ENCODE results near the gene MALRD1. TPM values are rescaled to one million over a fixed set of nuclear protein-coding genes. Genes with fewer than 3 reads are reported as not detected.

MALRD1 gene
- total and polyA plus RNA-seq, 2 of the 8 experiments (the other 6 are each of a cell fraction or from before 2014, with no cell fraction given): 0.32 to 0.35 TPM

DNA sequence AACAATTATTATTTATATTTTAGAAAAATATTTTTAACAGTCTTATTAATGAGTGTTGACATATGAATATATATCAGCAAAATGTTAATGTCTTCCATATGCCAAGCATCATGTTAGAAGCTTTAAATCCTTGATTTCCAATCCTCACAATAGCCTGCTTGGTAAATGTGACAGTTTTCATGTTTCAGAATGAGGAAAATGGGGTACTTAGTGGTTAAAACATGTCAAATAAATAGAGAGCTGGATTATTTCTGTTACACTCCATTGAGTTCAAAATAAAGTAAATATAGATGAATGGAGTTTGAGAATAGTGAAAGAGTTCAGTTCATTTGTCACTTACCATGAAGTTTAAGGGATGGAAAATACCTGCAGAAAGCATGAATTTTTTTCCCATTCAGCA, 377.4 kb downstream of the MALRD1 start (continued):
- TF ChIP-seq, protein P1, sequence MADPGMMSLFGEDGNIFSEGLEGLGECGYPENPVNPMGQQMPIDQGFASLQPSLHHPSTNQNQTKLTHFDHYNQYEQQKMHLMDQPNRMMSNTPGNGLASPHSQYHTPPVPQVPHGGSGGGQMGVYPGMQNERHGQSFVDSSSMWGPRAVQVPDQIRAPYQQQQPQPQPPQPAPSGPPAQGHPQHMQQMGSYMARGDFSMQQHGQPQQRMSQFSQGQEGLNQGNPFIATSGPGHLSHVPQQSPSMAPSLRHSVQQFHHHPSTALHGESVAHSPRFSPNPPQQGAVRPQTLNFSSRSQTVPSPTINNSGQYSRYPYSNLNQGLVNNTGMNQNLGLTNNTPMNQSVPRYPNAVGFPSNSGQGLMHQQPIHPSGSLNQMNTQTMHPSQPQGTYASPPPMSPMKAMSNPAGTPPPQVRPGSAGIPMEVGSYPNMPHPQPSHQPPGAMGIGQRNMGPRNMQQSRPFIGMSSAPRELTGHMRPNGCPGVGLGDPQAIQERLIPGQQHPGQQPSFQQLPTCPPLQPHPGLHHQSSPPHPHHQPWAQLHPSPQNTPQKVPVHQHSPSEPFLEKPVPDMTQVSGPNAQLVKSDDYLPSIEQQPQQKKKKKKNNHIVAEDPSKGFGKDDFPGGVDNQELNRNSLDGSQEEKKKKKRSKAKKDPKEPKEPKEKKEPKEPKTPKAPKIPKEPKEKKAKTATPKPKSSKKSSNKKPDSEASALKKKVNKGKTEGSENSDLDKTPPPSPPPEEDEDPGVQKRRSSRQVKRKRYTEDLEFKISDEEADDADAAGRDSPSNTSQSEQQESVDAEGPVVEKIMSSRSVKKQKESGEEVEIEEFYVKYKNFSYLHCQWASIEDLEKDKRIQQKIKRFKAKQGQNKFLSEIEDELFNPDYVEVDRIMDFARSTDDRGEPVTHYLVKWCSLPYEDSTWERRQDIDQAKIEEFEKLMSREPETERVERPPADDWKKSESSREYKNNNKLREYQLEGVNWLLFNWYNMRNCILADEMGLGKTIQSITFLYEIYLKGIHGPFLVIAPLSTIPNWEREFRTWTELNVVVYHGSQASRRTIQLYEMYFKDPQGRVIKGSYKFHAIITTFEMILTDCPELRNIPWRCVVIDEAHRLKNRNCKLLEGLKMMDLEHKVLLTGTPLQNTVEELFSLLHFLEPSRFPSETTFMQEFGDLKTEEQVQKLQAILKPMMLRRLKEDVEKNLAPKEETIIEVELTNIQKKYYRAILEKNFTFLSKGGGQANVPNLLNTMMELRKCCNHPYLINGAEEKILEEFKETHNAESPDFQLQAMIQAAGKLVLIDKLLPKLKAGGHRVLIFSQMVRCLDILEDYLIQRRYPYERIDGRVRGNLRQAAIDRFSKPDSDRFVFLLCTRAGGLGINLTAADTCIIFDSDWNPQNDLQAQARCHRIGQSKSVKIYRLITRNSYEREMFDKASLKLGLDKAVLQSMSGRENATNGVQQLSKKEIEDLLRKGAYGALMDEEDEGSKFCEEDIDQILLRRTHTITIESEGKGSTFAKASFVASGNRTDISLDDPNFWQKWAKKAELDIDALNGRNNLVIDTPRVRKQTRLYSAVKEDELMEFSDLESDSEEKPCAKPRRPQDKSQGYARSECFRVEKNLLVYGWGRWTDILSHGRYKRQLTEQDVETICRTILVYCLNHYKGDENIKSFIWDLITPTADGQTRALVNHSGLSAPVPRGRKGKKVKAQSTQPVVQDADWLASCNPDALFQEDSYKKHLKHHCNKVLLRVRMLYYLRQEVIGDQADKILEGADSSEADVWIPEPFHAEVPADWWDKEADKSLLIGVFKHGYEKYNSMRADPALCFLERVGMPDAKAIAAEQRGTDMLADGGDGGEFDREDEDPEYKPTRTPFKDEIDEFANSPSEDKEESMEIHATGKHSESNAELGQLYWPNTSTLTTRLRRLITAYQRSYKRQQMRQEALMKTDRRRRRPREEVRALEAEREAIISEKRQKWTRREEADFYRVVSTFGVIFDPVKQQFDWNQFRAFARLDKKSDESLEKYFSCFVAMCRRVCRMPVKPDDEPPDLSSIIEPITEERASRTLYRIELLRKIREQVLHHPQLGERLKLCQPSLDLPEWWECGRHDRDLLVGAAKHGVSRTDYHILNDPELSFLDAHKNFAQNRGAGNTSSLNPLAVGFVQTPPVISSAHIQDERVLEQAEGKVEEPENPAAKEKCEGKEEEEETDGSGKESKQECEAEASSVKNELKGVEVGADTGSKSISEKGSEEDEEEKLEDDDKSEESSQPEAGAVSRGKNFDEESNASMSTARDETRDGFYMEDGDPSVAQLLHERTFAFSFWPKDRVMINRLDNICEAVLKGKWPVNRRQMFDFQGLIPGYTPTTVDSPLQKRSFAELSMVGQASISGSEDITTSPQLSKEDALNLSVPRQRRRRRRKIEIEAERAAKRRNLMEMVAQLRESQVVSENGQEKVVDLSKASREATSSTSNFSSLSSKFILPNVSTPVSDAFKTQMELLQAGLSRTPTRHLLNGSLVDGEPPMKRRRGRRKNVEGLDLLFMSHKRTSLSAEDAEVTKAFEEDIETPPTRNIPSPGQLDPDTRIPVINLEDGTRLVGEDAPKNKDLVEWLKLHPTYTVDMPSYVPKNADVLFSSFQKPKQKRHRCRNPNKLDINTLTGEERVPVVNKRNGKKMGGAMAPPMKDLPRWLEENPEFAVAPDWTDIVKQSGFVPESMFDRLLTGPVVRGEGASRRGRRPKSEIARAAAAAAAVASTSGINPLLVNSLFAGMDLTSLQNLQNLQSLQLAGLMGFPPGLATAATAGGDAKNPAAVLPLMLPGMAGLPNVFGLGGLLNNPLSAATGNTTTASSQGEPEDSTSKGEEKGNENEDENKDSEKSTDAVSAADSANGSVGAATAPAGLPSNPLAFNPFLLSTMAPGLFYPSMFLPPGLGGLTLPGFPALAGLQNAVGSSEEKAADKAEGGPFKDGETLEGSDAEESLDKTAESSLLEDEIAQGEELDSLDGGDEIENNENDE (IDR thresholded peaks at IDR 0.05; ENCODE audit: insufficient replicate concordance, low read length): no peak
- TF ChIP-seq CHD2 (IDR thresholded peaks at IDR 0.05; ENCODE audit: low read length) (no peak), HDAC6 (IDR thresholded peaks at IDR 0.05; ENCODE audit: low read depth, low read length) (no peak), KDM5A (IDR thresholded peaks at IDR 0.05; ENCODE audit: low read length) (no peak), MAFK (IDR thresholded peaks at IDR 0.05; ENCODE audit: low read depth, low read length) (no peak), RXRA (IDR thresholded peaks at IDR 0.05; ENCODE audit: insufficient read depth, low read depth, low read length) (no peak), TCF12 (IDR thresholded peaks at IDR 0.05; ENCODE audit: low read depth, low read length) (no peak), JUND (IDR thresholded peaks at IDR 0.05; ENCODE audit: low read length) (no peak), POLR2A (IDR thresholded peaks at IDR 0.05; ENCODE audit: control extremely low read depth in 1 of 2, low read depth in 2 of 2, low read length in 2 of 2) (no peak)
- TF ChIP-seq, protein P2, sequence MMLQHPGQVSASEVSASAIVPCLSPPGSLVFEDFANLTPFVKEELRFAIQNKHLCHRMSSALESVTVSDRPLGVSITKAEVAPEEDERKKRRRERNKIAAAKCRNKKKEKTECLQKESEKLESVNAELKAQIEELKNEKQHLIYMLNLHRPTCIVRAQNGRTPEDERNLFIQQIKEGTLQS (IDR thresholded peaks at IDR 0.05; ENCODE audit: insufficient read depth, low read depth, low read length): no peak
- TF ChIP-seq, protein P3, sequence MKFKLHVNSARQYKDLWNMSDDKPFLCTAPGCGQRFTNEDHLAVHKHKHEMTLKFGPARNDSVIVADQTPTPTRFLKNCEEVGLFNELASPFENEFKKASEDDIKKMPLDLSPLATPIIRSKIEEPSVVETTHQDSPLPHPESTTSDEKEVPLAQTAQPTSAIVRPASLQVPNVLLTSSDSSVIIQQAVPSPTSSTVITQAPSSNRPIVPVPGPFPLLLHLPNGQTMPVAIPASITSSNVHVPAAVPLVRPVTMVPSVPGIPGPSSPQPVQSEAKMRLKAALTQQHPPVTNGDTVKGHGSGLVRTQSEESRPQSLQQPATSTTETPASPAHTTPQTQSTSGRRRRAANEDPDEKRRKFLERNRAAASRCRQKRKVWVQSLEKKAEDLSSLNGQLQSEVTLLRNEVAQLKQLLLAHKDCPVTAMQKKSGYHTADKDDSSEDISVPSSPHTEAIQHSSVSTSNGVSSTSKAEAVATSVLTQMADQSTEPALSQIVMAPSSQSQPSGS (IDR thresholded peaks at IDR 0.05; ENCODE audit: low read length): no peak
